Measurements from ENCODE around the gene AKNA.

DNA sequence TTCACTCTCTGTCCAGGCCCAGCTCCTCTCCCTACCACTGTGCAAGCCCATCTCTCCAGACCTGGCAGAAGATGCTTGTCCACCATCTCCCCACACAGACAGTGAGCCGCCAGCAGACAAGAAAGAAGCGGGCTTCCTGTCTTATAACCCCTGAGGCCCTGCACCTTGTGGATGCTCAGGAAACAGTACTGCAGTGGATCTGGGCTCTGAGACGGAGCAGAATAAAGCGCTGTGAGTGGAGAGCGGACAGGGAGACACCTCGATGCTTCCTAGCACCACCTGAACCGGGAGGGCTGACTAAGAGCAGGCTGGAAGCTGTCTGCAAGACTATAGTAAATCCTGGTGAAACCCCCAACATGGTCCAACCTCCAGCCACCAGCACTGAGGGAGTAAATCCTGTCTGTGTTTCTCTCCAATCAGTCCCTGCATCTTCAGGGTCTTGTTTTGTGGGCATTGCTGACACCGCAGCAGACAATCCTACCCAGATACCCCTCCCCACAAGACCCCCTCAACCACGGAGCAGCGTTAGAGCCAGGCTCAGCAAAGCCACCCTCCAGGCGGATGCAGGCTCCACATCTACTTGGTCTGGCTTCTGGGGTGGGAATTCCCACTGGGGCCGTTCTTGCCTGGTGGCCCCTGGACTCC is 39.4 kb downstream of the AKNA start:
- no peak for TF ChIP-seq POLR2A (IDR thresholded peaks at IDR 0.05; ENCODE audit: low read depth, low read length)
- no peak for TF ChIP-seq POLR2AphosphoS5 (IDR thresholded peaks at IDR 0.05; ENCODE audit: low read depth, low read length)
- no peak for TF ChIP-seq TAF1 (IDR thresholded peaks at IDR 0.05; ENCODE audit: borderline replicate concordance, low read depth, low read length)
